LNCAP (cell line): Measurements from ENCODE around the gene IL32.

Source experiments
- CTCF ChIP-seq: fragments of 450-650 bp; IDR thresholded peaks from 2 replicates; pipeline ENCODE4 v1.5.1; 2017; ENCODE audit warnings: mild to moderate bottlenecking

The IL32 gene

DNA sequence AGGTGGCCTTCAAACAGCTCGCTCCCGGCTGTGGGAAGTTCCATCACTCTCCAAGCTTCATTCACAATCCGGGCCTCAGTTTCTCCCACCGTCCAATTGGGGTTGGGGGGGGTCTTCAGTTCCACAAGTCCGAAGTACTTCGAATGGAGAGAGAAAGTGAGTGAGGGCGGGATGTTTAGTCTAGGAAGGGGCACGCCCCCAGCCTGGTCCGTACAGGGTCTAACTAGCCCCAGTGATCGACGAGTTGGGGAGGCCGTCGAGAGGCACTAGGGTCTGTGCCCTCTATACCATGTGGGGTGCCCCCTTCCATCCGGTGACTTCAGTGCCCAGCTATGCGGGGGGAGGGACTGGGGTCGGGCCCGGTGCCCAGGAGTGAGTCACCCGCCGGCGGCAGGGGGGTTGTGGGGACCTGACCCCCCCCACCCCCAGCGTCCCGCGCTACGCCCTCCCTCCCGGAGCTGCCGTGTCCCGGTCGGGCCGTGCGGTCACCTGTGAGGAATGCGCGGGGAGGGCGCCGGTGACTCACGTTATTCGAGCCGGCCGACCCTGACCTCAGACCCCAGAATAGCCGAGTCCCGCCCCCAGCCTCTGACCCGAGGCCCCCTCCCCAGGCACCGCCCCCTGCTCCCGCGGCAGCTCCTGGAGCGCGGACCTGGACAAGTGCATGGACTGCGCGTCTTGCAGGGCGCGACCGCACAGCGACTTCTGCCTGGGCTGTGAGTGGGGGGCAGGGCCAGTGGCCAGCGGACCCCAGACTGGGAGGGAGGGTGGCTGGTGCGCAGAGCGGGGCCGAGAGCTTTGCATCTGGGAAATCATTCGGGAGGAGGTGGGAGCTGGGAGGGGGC lies 44.6 kb upstream of the IL32 start:
- TF ChIP-seq CTCF: no peak

DNA sequence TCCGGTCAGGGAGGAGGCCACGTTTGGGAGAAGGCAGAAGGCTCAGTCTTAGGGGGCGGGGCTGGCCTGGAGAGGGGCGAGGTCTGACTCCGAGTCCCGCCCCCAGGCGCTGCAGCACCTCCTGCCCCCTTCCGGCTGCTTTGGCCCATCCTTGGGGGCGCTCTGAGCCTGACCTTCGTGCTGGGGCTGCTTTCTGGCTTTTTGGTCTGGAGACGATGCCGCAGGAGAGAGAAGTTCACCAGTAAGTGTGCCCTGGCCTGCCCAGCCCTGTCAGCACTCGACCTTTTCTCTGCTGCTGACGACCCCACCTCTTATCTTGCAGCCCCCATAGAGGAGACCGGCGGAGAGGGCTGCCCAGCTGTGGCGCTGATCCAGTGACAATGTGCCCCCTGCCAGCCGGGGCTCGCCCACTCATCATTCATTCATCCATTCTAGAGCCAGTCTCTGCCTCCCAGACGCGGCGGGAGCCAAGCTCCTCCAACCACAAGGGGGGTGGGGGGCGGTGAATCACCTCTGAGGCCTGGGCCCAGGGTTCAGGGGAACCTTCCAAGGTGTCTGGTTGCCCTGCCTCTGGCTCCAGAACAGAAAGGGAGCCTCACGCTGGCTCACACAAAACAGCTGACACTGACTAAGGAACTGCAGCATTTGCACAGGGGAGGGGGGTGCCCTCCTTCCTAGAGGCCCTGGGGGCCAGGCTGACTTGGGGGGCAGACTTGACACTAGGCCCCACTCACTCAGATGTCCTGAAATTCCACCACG lies 43.8 kb upstream of the IL32 start:
- peak; percentile 49 for TF ChIP-seq CTCF

DNA sequence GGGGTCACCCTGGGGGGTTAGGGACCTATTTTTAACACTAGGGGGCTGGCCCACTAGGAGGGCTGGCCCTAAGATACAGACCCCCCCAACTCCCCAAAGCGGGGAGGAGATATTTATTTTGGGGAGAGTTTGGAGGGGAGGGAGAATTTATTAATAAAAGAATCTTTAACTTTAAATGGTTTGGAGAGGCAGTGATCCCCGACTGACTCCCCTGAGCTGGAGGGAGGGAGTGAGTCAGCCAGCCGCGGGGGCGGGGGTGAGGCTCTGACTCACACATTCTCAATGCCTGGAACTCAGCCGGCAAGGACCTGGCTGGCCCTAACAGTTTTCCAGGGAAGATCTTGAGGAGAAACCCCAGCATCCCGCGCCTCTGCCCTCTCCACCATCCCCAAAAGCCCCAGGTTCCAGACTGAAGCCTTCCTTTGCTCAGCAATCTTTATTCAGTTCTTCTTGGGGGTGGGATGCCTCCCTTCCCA lies 43.2 kb upstream of the IL32 start:
- no peak for TF ChIP-seq CTCF

DNA sequence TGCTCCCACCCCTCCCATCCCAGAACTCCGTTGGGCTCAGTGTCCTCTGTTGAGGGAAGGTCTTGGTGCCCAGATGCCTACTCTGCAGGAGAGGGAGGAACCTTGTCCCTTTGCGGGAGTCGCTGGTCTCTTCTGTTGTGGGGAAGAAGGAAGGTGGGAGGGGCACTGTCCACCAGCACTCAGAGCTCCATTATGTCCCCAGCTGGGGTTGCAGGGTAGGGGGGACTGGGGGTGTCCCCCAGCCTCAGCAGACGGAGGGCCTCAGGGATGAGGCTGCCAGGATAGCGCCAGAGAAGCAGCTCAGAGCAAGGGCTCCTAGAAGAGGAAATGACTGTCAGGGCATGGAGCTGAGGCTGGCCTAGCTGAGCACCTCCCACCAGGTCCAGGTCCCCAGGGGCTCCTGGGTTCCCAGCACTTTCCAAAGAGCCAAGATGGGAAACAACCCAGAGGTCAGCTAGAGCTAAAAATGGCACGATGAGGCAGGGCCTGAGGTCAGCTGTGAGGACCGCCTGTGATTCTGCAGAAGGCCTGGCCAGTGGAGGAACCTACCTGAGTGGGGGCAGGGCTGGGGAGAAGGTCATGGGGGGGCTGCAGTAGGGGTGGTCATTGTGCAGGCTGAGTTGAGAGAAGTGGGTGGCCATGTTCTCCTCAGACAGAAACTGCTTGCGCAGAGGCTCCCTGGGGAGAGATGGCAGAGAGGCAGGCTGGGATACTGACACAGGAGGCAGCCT lies 42.6 kb upstream of the IL32 start:
- TF ChIP-seq CTCF: no peak

GRCh38 chr16:3023415-3023668 lies 42.1 kb upstream of the IL32 start:
- TF ChIP-seq CTCF: no peak

GRCh38 chr16:3023669-3024478 lies 41.6 kb upstream of the IL32 start, which contains the start of the genes HCFC1R1 and THOC6:
Gene HCFC1R1, minus strand, starts transcription at chr16:3023942. Its CDS starts 1 bp downstream, at chr16:3023941.
Gene THOC6, plus strand, starts transcription at chr16:3024035. Its CDS starts 292 bp downstream, at chr16:3024327.
- no peak for TF ChIP-seq CTCF
